PC-3 (cell line): Measurements from ENCODE around the gene CTNNA3. TPM values are rescaled to one million over a fixed set of nuclear protein-coding genes. Genes with fewer than 3 reads are reported as not detected.

Experiments
- ATAC-seq: fragments of 200-7000 bp; cut with Tn5 transposase; 2 replicates; pipeline ENCODE4 v1.9.1; 2020; ENCODE audit warnings: mild to moderate bottlenecking, moderate library complexity
- BruUV-seq: library from RNA; stranded (reverse); fragments of 400-500 nt; replicated peaks from 2 replicates; lab custom pipeline; 2021; lab: Mats Ljungman, UMichigan
- CTCF ChIA-PET: fragments of 300-600 bp; sonication (Branson Sonifier 250); formaldehyde crosslinking; loops from one replicate; lab custom pipeline; 2022; ENCODE audit warnings: antibody characterized with exemption; lab: Charles Lee
- POLR2A ChIA-PET: fragments of 300-600 bp; sonication (Branson Sonifier 250); formaldehyde crosslinking; loops from one replicate; lab custom pipeline; 2022; ENCODE audit warnings: antibody characterized with exemption; ENCODE audit not compliant: unreplicated experiment; lab: Charles Lee
- DNase-seq: peaks from one replicate; pipeline ENCODE4 v3.0.0-alpha.2; 2015
- H2AFZ ChIP-seq: fragments of 300-600 bp; sonication (generic); 2 replicates; pipeline ENCODE4 v1.6.0; 2016; ENCODE audit warnings: antibody characterized with exemption, low read length
- H3F3A ChIP-seq: fragments of 300-600 bp; sonication (generic); one replicate; pipeline ENCODE4 v1.6.0; 2017; ENCODE audit warnings: antibody characterized with exemption, low read length, control low read depth, mild to moderate bottlenecking; ENCODE audit not compliant: unreplicated experiment
- H3K27ac ChIP-seq: fragments of 300-600 bp; sonication (generic); 2 replicates; pipeline ENCODE4 v1.5.1; 2016; ENCODE audit warnings: mild to moderate bottlenecking, low read length
- H3K27me3 ChIP-seq: fragments of 300-600 bp; sonication (generic); 2 replicates; pipeline ENCODE4 v1.6.1; 2016; ENCODE audit warnings: low read length, mixed read lengths
- H3K36me3 ChIP-seq: fragments of 300-600 bp; sonication (generic); 2 replicates; pipeline ENCODE4 v1.6.1; 2016; ENCODE audit warnings: low read depth, mixed run types, low read length, mixed read lengths
- H3K4me1 ChIP-seq: fragments of 300-600 bp; sonication (generic); 2 replicates; pipeline ENCODE4 v1.5.1; 2016; ENCODE audit warnings: low read length; ENCODE audit not compliant: insufficient read depth
- H3K4me2 ChIP-seq: fragments of 300-600 bp; sonication (generic); 2 replicates; pipeline ENCODE4 v1.6.0; 2016; ENCODE audit warnings: low read length
- H3K4me3 ChIP-seq: fragments of 300-600 bp; sonication (generic); 2 replicates; pipeline ENCODE4 v1.5.1; 2016; ENCODE audit warnings: mild to moderate bottlenecking, low read length, mixed read lengths
- H3K79me2 ChIP-seq: fragments of 300-600 bp; sonication (generic); 2 replicates; pipeline ENCODE4 v1.6.1; 2017; ENCODE audit warnings: low read length, mixed read lengths
- H3K9ac ChIP-seq: fragments of 300-600 bp; sonication (generic); 2 replicates; pipeline ENCODE4 v1.6.0; 2016; ENCODE audit warnings: mild to moderate bottlenecking, low read length
- H3K9me2 ChIP-seq: fragments of 300-600 bp; sonication (generic); replicated peaks from 2 replicates; pipeline ENCODE4 v1.6.1; 2016; ENCODE audit warnings: mixed run types, low read length, mixed read lengths
- H3K9me3 ChIP-seq: fragments of 300-600 bp; sonication (generic); 2 replicates; pipeline ENCODE4 v1.6.1; 2016; ENCODE audit warnings: low read length, mixed read lengths
- H4K20me1 ChIP-seq: fragments of 300-600 bp; sonication (generic); 2 replicates; pipeline ENCODE4 v1.6.1; 2016; ENCODE audit warnings: low read length, mixed read lengths
- EZH2 ChIP-seq: fragments of 300-600 bp; sonication (generic); IDR thresholded peaks from one replicate; pipeline ENCODE4 v1.6.1; 2017; ENCODE audit warnings: antibody characterized with exemption, mild to moderate bottlenecking, low read length; ENCODE audit not compliant: unreplicated experiment
- EZH2phosphoT487 ChIP-seq: fragments of 300-600 bp; sonication (generic); IDR thresholded peaks from 2 replicates; pipeline ENCODE4 v1.6.1; 2018; ENCODE audit warnings: mild to moderate bottlenecking, antibody characterized with exemption, low read length, borderline replicate concordance
- intact Hi-C: fragments of 100-400 bp; cut with micrococcal nuclease; formaldehyde crosslinking; loops from 2 replicates; pipeline ENCODE4 v1.9.0; 2023
- total RNA-seq: library from RNA; depleted of rRNA; stranded (reverse); fragments of >200 nt; gene quantifications from 2 replicates; pipeline ENCODE4 v1.2.3, GENCODE V29; 2014
- TF ChIP-seq, protein P1 (sequence below): fragments of 300-600 bp; sonication (generic); conservative IDR thresholded peaks from 2 replicates; pipeline ENCODE4 v1.5.1; 2017; ENCODE audit warnings: antibody characterized with exemption, low read depth, mild to moderate bottlenecking, low read length

The CTNNA3 gene
- total RNA-seq, 1 experiment from 2014 or later = 1.9 TPM

DNA sequence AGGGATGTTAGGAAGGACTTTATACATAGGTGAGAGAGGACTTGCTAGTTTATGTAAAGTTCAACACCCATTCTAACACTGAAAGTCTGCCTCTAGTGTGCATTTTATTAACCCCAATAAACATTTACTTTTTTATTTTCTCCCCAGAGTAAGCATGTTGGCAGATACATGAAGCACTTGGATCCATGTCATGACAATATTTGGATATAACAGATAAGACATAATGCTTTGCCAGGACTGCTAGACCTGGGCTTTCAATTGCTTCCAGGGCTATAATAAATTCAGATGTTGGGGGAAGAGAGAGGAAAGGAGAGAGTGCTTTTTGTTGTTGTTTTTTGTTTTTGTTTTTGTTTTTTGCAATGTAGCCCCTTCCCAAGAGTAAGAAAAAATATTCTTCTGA lies 1039.5 kb downstream of the CTNNA3 start:
- Histone ChIP-seq H3K4me2 (no peak overlapping the region), H3K4me3 (no peak overlapping the region), H4K20me1 (no peaks in the 10 kb centered on the region), H3K4me1 (no peaks in the 10 kb centered on the region), H3K79me2 (no peaks in the 10 kb centered on the region), H3K36me3 (0 out of 2 replicates have a peak, but pooled peaks cover 5% of the 10 kb centered on the region), H3K9me3 (peaks cover 20% of the 10 kb centered on the region), H3F3A (no peaks in the 10 kb centered on the region), H3K9ac (no peak overlapping the region), H3K9me2 (no peaks in the 10 kb centered on the region), H2AFZ (no peak overlapping the region), H3K27ac (no peak overlapping the region), H3K27me3 (no peaks in the 10 kb centered on the region)
- no peak for TF ChIP-seq EZH2phosphoT487
- no peak for TF ChIP-seq EZH2
- TF ChIP-seq, protein P1, sequence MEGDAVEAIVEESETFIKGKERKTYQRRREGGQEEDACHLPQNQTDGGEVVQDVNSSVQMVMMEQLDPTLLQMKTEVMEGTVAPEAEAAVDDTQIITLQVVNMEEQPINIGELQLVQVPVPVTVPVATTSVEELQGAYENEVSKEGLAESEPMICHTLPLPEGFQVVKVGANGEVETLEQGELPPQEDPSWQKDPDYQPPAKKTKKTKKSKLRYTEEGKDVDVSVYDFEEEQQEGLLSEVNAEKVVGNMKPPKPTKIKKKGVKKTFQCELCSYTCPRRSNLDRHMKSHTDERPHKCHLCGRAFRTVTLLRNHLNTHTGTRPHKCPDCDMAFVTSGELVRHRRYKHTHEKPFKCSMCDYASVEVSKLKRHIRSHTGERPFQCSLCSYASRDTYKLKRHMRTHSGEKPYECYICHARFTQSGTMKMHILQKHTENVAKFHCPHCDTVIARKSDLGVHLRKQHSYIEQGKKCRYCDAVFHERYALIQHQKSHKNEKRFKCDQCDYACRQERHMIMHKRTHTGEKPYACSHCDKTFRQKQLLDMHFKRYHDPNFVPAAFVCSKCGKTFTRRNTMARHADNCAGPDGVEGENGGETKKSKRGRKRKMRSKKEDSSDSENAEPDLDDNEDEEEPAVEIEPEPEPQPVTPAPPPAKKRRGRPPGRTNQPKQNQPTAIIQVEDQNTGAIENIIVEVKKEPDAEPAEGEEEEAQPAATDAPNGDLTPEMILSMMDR = no peak; the same call in 1 of the 2 replicates
- no TSS peak for BruUV-seq
- ChIA-PET CTCF (no interaction called here), POLR2A (no interaction called here)
- peak; percentile 46 for ATAC-seq
- no peak for DNase-seq
- intact Hi-C loops = no loop called here

DNA sequence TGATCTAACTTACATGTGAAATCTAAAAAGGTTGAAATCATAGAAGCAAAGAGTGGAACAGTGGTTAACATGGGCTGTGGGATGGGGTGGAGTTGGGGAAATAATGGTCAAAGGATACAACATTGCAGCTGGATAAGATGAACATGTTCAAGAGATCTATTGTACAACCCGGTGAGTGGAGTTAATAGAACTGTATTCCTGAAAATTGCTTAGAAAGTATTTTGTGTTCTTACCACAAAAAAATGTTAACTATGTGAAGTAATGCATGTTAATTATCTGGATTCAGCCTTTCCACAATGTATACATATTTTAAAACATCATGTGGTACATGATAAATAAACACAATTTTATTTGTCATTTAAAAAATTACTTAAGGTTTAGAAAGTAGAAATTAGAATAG lies 1041.1 kb downstream of the CTNNA3 start:
- Histone ChIP-seq H2AFZ (no peak overlapping the region), H3K9me3 (peaks cover 20% of the 10 kb centered on the region), H3K27ac (no peak overlapping the region), H4K20me1 (no peaks in the 10 kb centered on the region), H3K79me2 (no peaks in the 10 kb centered on the region), H3K27me3 (no peaks in the 10 kb centered on the region), H3F3A (no peaks in the 10 kb centered on the region), H3K9me2 (no peaks in the 10 kb centered on the region), H3K4me3 (no peak overlapping the region), H3K4me2 (no peak overlapping the region), H3K4me1 (no peaks in the 10 kb centered on the region), H3K9ac (no peak overlapping the region), H3K36me3 (0 out of 2 replicates have a peak, but pooled peaks cover 5% of the 10 kb centered on the region)
- ATAC-seq (no peak), DNase-seq (no peak)
- POLR2A ChIA-PET = no interaction called here
- intact Hi-C loops = no loop called here
- TF ChIP-seq EZH2 (no peak), EZH2phosphoT487 (no peak)
- TF ChIP-seq, protein P1 = no peak
- no TSS peak for BruUV-seq
- CTCF ChIA-PET = no interaction called here

DNA sequence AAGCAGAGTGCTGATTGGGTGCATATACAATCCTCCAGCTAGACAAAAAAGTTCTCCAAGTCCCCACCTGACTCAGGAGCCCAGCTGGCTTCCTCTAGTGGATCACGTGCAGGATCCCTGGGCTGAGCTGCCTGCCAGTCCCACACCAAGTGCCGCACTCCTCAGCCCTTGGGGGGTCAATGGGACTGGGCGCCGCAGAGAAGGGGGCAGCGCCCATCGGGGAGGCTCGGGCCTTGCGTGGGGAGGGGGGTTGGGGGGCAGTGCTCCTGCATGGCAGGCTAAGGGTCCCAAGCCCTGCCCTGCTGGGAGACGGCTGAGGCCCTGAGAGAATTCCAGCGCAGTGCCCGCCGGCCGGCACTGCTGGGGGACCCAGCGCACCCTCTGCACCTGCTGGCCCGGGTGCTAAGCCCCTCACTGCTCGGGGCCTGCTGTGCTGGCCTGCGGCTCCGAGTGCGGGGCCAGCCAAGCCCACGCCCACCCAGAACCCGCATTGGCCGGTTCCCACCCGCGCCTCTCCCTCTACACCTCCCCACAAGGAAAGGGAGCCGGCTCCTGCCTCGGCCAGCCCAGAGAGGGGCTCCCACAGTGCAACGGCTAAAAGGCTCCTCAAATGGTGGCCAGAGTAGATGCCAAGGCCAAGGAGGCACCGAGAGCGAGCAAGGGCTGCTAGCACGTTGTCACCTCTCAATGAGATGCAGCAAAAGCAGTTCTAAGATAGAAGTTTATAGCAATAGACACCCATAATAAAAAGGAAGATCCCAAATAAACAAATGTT lies 1044.5 kb downstream of the CTNNA3 start:
- intact Hi-C loops = no loop called here
- TF ChIP-seq EZH2phosphoT487 (no peak), EZH2 (no peak)
- TF ChIP-seq, protein P1 = no peak
- CTCF ChIA-PET = no interaction called here

More for the DNA sequence above, 1044.5 kb downstream of the CTNNA3 start:
- Histone ChIP-seq H3K4me1 (no peaks in the 10 kb centered on the region), H3K27me3 (no peaks in the 10 kb centered on the region), H3K9ac (no peak overlapping the region), H3K79me2 (no peaks in the 10 kb centered on the region), H3F3A (no peaks in the 10 kb centered on the region), H4K20me1 (no peaks in the 10 kb centered on the region), H3K9me2 (no peaks in the 10 kb centered on the region), H3K4me2 (no peak overlapping the region), H3K36me3 (0 out of 2 replicates have a peak, but pooled peaks cover 5% of the 10 kb centered on the region), H3K9me3 (peaks cover 20% of the 10 kb centered on the region), H3K4me3 (no peak overlapping the region), H2AFZ (no peak overlapping the region), H3K27ac (no peak overlapping the region)
- POLR2A ChIA-PET = no interaction called here
- no peak for ATAC-seq
- DNase-seq = no peak
- BruUV-seq = no TSS peak
